Nucleus accumbens (tissue), 56 donors: ENCODE data around the gene CRYBG2.
"Not testable (repeated sequence)": the region's sequence is repeated elsewhere in the genome, so short reads cannot be mapped to it uniquely, and the experiment has no call there.

Experiments used
- DNase-seq, 56 donors: peaks; one replicate each; lab custom pipeline; 2025; lab: John Stamatoyannopoulos, UW

The CRYBG2 gene

GRCh38 chr1:26350701-26351589, 3.0 kb downstream of the CRYBG2 start:
- DNase-seq, result no peak

- no peak for DNase-seq
Observed at GRCh38 chr1:26350343-26350700, 3.6 kb downstream of the CRYBG2 start.

- no peak for DNase-seq
Observed at GRCh38 chr1:26349877-26350244, 4.1 kb downstream of the CRYBG2 start.

DNA sequence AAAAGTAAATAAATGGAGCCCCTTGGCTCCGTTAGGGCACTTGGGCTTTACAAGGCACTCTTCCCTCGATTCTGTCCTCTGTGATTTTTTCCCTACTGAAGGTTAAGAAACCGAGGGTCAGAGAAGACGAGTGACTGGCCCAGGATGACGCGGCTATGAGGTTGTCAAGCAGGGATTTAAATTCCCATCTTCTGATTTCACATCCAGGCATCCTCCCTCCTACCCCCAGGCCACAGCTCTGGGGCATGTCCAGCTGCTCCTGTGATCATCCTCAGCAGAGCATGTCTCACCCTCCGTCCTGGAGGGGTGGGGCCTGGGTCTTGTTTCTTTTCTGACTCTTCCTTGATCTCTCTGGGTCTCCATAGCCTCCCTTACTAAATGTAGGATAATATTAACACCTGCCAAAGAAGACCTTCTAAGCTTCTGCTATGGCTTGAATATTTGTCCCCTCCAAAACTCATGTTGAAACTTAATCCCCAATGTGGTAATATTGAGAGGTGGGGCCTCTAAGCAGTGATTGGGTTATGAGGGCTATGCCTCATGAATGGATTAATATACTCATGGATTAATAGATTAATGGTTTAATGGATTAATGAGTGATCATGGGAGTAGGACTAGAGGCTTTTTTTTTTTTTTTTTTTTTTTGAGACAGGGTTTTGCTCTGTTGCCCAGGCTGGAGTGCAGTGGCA, 4.6 kb downstream of the CRYBG2 start:
- no peak for DNase-seq

GRCh38 chr1:26346274-26347033, 7.5 kb downstream of the CRYBG2 start:
- DNase-seq, result no peak

DNA sequence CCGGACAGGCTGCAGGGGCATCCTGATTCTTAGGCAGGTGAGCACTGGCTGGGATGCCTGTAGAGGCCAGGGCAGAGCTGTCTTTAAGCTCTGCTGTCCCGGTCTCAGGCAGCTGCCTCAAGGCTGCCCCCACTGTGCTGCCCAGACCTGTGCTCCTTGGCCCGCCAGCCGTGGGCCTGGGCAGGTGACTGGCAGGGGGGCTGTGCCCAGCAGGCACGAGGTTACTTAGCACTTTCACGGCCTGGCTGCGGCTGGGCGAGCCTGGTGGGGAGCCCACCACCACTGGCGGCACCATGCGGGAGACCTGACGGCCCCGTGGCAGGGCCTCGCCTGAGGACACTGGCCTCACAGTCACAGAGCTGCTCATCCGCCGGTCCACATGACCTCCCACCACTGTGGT, 8.2 kb downstream of the CRYBG2 start:
- DNase-seq, result no peak

DNA sequence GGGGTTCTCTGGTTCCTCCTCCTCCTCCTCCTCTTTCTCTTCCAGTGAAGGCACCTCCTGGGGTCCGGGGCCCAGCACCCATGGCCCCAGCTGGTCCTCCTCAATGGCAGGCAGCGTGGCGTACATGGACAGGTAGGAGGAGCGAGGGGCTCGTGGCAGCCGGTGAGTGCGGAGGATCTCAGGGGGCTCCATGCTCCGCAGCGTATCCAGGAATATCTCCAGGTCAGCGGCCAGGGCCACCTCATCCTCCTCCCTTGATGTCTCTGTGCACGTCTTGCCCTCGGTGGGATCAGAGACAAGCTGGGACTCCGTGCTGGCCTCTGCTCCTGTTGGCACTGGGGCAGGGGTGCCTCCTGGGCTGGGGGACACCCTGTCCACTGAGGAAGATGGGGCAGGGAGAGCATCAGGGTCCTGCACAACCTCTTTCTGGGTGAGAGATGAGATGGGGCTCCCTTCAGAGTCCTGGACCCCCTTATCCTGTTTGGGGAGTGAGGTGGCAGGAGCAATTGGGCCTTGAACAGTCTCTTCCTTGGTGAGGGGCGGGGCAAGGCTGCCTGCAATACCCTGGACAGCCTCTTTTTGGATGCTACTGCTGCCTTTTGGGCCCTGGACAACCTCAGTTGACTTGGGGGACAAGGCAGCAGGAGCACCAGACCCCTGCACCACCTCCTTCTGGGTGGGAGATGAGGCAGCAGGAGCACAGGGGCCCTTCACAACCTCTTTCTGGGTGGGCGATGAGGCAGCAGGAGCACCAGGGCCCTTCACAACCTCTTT, 9.6 kb downstream of the CRYBG2 start:
- no peak for DNase-seq

DNA sequence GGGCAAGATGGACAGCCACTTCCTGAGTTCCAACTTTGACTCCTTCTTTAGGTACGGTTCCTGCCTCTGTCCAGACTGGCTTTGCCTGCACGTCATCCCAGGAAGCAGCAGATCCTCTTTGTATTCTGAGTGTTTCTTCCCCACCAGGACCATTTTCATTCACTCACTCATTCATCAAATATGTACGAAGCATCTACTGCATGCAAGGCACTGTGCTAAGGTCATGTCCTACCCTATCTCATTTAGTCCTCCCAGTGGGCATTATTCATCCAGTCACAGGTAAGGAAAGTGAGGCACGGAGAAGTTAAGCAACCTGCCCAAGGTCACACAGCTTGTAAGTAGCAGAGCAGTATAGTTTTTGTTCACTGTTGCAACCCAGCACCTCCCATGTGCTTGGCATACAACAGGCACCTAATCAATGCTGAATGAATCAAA, 13.9 kb downstream of the CRYBG2 start:
- no peak for DNase-seq

- no peak for DNase-seq
Observed at GRCh38 chr1:26338670-26339069, 15.3 kb downstream of the CRYBG2 start.

- no peak for DNase-seq
Observed at GRCh38 chr1:26337625-26338024, 16.3 kb downstream of the CRYBG2 start.

DNA sequence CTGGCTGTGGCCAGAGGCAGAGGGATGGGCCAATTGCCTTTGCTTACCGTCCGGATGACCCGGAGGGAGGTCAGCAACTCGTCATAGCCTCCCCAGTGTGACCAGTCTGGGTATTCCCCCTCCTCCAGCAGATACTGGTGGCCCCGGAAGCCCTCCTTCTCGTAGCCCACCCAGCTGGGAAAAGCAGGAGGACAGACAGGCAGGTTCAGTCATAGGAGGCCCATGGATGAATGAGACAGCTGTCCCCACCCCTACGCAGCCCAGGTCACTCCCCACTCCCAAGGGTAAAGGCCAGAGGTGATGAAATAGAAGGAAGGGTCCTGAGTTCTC, 16.8 kb downstream of the CRYBG2 start:
- no peak for DNase-seq

GRCh38 chr1:26336477-26337205, 17.3 kb downstream of the CRYBG2 start:
- DNase-seq, result peak in 21 of 56 donors; percentile 2 to 70 (median 25)

GRCh38 chr1:26335774-26336476, 18.0 kb downstream of the CRYBG2 start:
- DNase-seq, result no peak

DNA sequence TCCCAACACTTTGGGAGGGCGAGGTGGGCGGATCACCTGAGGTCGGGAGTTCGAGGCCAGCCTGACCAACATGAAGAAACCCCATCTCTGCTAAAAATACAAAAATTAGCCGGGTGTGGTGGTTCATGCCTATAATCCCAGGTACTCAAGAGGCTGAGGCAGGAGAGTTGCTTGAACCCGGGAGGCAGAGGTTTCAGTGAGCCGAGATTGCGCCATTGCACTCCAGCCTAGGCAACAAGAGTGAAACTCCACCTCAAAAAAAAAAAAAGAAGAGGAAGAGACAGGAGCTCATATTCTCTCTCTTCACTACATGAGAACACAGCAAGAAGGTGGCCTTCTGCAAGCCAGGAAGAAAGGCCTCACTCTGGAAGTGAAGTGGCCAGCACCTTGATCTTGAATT, 20.6 kb downstream of the CRYBG2 start:
- DNase-seq, result not testable (repeated sequence)

DNA sequence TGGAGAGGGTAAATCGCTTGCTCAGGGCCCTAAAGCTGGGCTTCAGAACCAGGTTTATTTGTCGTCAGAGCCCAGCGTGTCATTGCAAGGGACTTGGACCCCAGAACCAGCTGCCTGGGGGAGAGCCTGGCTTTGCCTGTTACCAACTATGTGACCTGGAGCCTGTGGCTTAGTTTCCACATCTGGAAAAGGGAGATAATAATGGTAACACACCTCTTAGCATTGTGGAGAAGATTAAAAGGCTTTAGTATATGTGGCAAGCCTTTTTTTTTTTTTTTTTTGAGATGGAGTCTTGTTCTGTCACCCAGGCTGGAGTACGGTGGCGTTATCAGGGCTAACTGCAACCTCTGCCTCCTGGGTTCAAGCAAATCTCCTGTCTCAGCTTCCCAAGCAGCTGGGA, 23.7 kb downstream of the CRYBG2 start:
- DNase-seq, result no peak

- DNase-seq, result not testable (repeated sequence)
Observed at GRCh38 chr1:26329380-26329779, 24.6 kb downstream of the CRYBG2 start.

DNA sequence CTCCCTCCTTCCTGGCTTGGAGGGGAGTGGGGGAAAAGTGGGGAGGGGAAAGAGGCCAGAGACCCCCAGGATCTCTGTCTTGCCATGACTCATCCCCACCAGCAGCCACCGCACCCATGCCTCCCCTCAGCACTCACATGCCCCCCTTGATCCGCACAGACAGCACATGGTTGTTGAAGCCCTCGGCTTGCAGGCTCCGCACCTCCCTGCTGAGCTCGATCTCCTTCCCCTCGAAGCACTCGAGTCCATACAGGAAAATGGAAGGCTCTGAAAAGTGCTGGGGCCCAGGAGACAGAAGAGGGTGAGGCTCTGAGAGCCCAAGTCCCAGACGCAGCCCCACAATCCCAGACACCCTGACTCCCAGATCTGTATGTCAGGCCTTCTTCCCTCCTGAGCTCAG, 25.3 kb downstream of the CRYBG2 start:
- DNase-seq, result no peak

DNA sequence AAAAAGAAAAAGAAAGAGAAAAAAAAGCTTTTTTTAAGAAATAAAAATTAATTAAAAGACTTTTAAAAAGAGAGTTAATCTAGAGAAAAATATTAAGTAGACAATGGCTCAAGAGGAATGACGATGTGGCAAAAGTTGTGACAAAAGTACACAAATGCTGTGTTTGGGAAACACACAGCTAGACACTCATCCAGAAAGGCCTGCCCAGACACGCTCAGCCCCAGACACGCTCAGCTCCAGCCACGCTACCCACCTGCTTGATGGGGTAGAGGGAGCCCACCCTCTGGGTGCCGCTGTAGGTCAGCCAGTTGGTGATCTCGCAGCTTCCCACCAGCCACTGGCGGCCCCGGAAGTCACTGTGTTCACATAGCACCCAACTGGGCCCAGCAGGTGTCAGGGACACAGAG, 26.0 kb downstream of the CRYBG2 start:
- no peak for DNase-seq

DNA sequence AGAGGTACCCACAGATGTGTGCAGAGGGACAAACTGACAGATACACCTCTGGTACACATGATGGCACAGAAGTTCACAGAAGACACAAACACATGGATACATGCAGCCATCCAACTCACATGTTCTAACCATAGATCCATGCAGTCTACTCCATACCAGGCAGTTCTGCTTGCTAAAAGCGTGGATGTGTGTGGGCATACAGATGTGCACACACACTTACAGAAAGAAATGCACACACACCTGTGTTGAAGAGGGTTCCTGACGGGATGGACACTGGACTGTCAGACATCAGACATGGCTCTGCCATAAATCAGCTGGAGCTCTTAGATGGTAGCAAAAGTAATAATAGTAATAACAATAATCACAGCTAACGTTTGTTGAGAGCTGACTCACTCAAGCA, 29.4 kb downstream of the CRYBG2 start:
- no peak for DNase-seq
